Measurements from ENCODE around the gene RNF217. TPM values are rescaled to one million over a fixed set of nuclear protein-coding genes. Genes with fewer than 3 reads are reported as not detected.
A peak's percentile ranks its signal among the peaks of the same experiment; 100 is the strongest.

The RNF217 gene
- total and polyA plus RNA-seq, 2 of the 8 experiments (the other 6 are each of a cell fraction or from before 2014, with no cell fraction given): 2.0 to 8.9 TPM

DNA sequence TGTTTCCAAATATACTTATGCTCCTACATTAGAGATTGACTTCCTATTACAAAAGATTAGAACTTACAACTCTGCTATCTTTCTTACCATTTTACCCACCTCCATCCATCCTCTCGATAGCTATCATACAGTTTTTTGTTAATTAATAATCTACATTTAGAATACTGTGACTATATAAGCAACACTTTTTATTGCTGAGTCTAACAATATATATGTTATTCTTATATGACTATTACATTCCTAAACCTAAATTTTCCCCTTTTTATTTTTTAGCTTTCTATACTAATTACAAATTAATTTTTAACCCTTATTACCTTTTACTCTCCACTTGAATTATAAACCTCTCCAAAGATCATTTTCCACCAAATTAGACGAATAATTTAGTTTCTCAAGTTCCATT lies 57.0 kb downstream of the RNF217 start:
- Histone ChIP-seq H3K18ac (ENCODE audit: extremely low read depth, low read length) (no peak overlapping the region), H3K79me1 (ENCODE audit: low read depth, low read length) (no peaks in the 10 kb centered on the region), H3K4me3 (ENCODE audit: extremely low read depth in 1 of 4, insufficient read depth in 2 of 4, low read depth in 3 of 4, low read length in 4 of 4) (no peak overlapping the region), H3K4me1 (replicated peaks in 1 of 4; ENCODE audit: control insufficient read depth in 3 of 4, insufficient read depth in 4 of 4, low read length in 3 of 4) (peaks cover 2 to 18% (median 7%) of the 10 kb centered on the region in 4 experiments; a peak in 6 of 7 replicates), H4K5ac (ENCODE audit: insufficient read length, low read depth, low read length) (no peak overlapping the region), H2AK5ac (ENCODE audit: low read depth, low read length) (no peak overlapping the region; the same call in 1 of the 2 replicates), H2AFZ (ENCODE audit: low read length) (no peak overlapping the region), H3K27me3 (replicated peaks in 1 of 4; ENCODE audit: control insufficient read depth in 3 of 4, extremely low read depth in 1 of 4, insufficient read depth in 3 of 4, low read length in 3 of 4) (no peaks in the 10 kb centered on the region), H3K36me3 (ENCODE audit: control insufficient read depth in 2 of 4, insufficient read depth in 4 of 4, low read length in 3 of 4) (no peaks in the 10 kb centered on the region), H3K27ac (ENCODE audit: low read depth, low read length) (no peak overlapping the region), H3K4ac (replicated peaks; ENCODE audit: insufficient read length, low read depth, low read length) (no peak overlapping the region), H3K23ac (ENCODE audit: insufficient read length) (no peak overlapping the region), H4K8ac (ENCODE audit: extremely low read depth, insufficient read depth, low read length) (no peak overlapping the region), H2BK15ac (ENCODE audit: low read length) (no peak overlapping the region), H3K9me3 (ENCODE audit: insufficient read depth in 2 of 2, low read depth in 1 of 2, low read length in 1 of 2) (no peaks in the 10 kb centered on the region), H3K14ac (ENCODE audit: insufficient read length) (no peak overlapping the region), H3K23me2 (ENCODE audit: low read depth, low read length) (no peaks in the 10 kb centered on the region), H2BK12ac (ENCODE audit: low read depth, low read length) (no peak overlapping the region), H2BK5ac (ENCODE audit: low read depth, low read length) (no peak overlapping the region), H3K56ac (replicated peaks; ENCODE audit: insufficient read length, low read depth, low read length) (no peak overlapping the region), H3K79me2 (ENCODE audit: control insufficient read depth in 1 of 2, insufficient read depth in 2 of 2, low read length in 2 of 2) (no peaks in the 10 kb centered on the region), H2BK120ac (replicated peaks; ENCODE audit: low read depth, low read length) (no peak overlapping the region), H3K9ac (replicated peaks in 1 of 4; ENCODE audit: extremely low read depth in 1 of 4, low read depth in 3 of 4, low read length in 3 of 4) (no peak overlapping the region), H3K4me2 (ENCODE audit: insufficient read depth in 1 of 2, low read depth in 2 of 2, low read length in 2 of 2) (peak overlapping the region in 1 of 2 experiments; percentile 50; a peak in 1 of 4 replicates), H4K20me1 (replicated peaks in 1 of 2; ENCODE audit: control insufficient read depth in 1 of 2, insufficient read depth in 2 of 2, low read length in 2 of 2) (no peaks in the 10 kb centered on the region), H4K91ac (replicated peaks; ENCODE audit: insufficient read length, low read length) (no peak overlapping the region), H2BK20ac (ENCODE audit: low read length) (no peak overlapping the region)
- FAIRE-seq (no peak), DNase-seq (ENCODE audit: low read depth in 1 of 2, low spot score in 2 of 2) (no peak)
- POLR2A ChIA-PET (ENCODE audit: partially characterized antibody): no interaction called here
- CTCF ChIA-PET (ENCODE audit: partially characterized antibody): interaction anchor here (1.1 to 2.6 kb wide), 5 partner anchors 10 to 56 kb away, joined by 3 to 8 read pairs (median 4); no protein-coding TSS in a partner anchor
- WGBS, 2 experiments (ENCODE audit: extremely low coverage in 1 of 2, insufficient coverage in 1 of 2, insufficient read length in 1 of 2, insufficient replicate concordance in 2 of 2, low coverage in 1 of 2, low lambda C conversion rate in 2 of 2, missing lambda C conversion rate in 1 of 2): 82% methylated on average over 2 of the region's 2 CpGs; no CpG with 5 or more reads in 1 of the 2 experiments
- TF ChIP-seq PHF8 (conservative IDR thresholded peaks at IDR 0.05; ENCODE audit: low read depth, low read length): no peak
- TF ChIP-seq EP300 (IDR thresholded peaks at IDR 0.05; ENCODE audit: borderline replicate concordance in 1 of 2, low read depth in 2 of 2, low read length in 2 of 2): no peak
- TF ChIP-seq SIN3A (conservative IDR thresholded peaks at IDR 0.05 in 1 of 2, IDR thresholded peaks at IDR 0.05 in 1 of 2; ENCODE audit: low read depth in 1 of 2, low read length in 2 of 2): no peak
- no peak for TF ChIP-seq NANOG (IDR thresholded peaks at IDR 0.05; ENCODE audit: insufficient read depth, low read depth, low read length, poor library complexity, severe bottlenecking)
- TF ChIP-seq BCL11A (IDR thresholded peaks at IDR 0.05; ENCODE audit: low read depth in 2 of 2, low read length in 2 of 2): no peak
- TF ChIP-seq HDAC2 (IDR thresholded peaks at IDR 0.05; ENCODE audit: borderline replicate concordance in 1 of 2, low read depth in 2 of 2, low read length in 2 of 2): no peak
- no peak for TF ChIP-seq BACH1 (IDR thresholded peaks at IDR 0.05; ENCODE audit: low read length)
- TF ChIP-seq CTCF (IDR thresholded peaks at IDR 0.05; ENCODE audit: control extremely low read depth in 1 of 3, insufficient read depth in 1 of 3, low read depth in 1 of 3, low read length in 3 of 3): no peak

All from H1 (cell line).